HG03457 (cell line): ENCODE measurements around the gene TCTN1.
"Not testable (repeated sequence)": the region's sequence is repeated elsewhere in the genome, so short reads cannot be mapped to it uniquely, and the experiment has no call there.

ENCODE experiments used
- ATAC-seq: cut with Tn5 transposase; IDR thresholded peaks from one replicate; pipeline ENCODE4 v1.9.1; 2021; ENCODE audit warnings: moderate number of reproducible peaks; ENCODE audit not compliant: unreplicated experiment

Gene TCTN1

DNA sequence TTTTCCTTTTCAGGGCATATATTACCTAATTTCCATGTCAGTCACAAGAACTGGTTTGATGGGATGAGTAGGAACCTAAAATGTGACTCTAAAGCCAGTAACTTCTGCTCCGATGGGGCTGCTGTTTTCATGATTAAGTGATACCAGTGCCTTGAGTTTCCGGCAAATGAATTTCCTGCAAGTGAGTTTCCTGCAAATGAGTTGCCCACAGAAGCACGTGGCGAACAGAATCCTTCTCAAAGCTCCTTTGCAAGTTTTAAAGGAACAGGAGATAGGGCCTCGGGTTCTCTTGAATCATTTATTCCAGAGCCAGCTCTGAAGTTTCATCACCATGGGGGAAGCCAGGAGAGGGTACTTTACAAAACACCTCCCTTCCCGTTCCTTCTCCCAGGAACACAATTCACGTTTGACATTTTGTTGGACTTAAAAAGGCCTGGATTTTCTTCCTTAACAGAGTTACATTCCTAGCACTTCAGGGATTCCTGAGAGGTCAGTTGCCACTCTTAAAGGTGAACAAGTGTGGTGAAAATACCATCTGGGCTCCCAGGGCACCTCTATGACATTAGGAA lies 28.6 kb upstream of the TCTN1 start:
- ATAC-seq = no peak

DNA sequence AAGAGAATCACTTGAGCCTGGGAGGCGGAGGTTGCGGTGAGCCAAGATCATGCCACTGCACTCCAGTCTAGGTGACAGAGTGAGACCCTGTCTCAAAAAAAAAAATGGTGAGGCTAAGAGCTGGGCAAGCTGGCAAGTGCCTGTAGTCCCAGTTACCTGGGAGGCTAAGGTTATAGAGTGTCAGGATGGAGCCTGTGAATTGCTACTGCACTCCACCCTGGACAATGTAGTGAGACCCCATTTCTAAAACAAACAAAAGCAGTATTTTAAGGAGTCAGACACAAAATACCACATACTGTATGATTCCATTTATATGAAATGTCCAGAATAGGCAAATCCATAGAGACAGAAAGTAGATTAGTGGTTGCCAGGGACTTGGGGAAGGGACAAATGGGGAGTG lies 26.8 kb upstream of the TCTN1 start:
- not testable (repeated sequence) for ATAC-seq

DNA sequence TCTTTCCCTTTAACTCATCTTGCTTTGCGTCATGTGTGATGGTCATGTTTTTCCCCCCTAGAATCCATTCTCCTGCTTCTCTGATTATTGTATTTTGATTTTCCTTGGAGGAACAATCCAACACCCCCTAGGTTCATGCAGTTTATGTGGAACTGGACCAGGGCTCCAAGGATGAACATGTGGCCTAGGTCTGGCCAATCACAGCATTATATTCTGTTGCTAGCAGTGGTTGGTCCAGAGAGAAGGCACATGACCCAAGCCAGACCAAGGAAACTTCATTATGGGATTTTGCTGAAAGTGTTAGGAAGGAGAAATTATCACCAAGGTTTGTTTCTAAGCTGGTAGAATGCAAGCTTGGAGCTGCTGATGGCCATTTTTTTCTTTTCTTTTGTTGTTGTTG lies 23.9 kb upstream of the TCTN1 start:
- ATAC-seq = no peak

DNA sequence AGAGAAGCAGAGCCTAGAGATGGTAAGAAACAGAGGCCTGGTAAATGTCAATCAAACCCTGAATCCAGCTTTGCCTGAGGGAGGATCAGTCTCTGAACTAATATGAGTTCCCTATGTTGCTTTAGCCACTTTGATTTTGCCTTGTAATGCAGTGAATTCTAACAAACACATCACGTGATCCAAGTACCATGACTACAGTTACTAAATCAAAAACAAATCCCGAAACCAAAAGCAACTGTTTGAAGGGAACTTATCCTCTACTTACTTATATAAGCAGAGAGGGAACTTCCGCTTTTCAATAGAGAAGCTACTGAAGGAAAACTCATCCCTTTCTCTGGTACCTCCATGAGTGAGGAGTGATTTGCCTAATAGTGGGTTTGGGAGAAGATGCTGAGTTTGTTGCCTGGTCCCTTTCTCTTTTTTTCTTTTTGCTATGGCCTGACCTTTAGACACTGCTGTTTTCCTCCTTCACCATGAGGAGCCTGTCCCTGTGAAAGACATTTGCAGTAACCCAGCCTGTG lies 23.1 kb upstream of the TCTN1 start:
- ATAC-seq = peak; percentile 42

DNA sequence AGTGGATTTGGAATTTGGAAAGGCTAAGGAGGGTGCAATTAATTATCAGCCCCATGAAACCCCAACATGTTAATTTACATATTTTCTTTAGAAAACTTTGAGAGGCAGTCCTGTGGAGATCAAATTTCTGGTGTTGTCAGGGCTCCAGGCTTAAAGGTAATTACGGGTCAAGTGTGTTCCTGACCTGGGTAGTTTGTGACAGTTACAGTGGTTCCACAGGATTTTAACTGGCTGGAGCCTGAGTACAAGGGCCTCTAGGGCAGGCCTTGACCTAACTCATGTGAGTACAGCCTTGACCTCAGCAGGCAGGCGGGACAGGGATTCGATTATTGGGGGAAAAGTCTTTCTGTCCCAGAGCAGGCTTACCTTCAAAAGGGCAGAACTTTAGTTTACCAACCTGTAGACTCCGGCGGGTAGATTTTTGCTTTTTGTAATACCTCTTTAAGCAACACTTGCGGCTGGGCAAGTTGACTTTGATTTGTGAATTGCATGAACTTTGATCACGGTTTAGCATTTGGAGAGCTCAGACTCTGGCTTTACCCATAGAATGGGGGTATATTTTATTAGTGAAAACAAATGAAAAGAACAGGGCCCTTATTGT lies 22.4 kb upstream of the TCTN1 start:
- ATAC-seq = no peak

DNA sequence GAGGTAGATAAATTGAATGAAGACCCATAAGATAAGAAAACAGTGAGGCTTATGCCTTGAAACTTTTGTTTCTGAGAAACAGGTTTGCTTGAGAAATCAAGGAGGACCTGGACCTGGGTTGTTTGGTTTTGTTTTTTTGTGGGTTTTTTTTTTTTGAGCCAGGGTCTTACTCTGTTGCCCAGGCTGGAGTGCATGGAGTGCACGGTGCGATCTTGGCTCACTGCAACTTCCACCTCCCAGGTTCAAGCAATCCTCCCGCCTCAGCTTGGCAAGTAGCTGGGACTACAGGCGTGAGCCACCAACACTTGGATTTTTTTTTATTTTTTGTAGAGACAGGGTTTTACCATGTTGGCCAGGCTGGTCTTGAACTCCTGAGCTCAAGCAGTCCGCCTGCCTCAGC lies 21.9 kb upstream of the TCTN1 start:
- no peak for ATAC-seq

DNA sequence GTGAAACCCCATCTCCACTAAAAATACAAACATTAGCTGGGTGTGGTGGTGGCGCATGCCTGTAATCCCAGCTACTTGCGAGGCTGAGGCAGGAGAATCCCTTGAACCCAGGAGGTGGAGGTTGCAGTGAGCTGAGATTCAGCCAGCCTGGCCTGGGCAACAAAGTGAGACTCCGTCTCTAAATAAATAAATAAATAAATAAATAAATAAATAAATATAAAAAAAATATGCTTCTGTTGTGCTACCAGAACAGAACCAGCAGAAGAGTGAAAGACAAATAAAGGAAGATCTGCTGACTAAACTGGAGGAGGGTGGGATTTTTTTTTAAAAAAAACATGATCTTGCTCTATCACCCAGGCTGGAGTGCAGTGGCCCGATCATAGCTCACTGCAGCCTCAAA lies 21.0 kb upstream of the TCTN1 start:
- ATAC-seq = not testable (repeated sequence)

DNA sequence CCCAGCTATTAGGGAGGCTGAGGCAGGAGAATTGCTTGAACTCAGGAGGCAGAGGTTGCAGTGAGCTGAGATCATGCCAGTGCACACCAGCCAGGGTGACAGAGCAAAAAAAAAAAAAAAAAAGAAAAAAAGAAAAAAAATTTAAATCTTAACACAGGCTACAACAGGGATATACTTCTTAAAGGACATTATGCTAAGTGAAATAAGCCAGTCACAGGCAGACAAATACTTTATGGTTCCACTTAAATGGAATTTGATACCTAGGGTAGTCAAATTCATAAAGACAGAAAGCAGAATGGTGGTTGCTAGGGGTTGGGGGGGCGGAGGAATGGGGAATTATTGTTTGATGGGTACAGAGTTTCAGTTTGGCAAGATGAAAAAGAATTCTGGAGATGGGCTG lies 16.0 kb upstream of the TCTN1 start:
- no peak for ATAC-seq

GRCh38 chr12:110599334-110599733 lies 14.6 kb upstream of the TCTN1 start:
- no peak for ATAC-seq

DNA sequence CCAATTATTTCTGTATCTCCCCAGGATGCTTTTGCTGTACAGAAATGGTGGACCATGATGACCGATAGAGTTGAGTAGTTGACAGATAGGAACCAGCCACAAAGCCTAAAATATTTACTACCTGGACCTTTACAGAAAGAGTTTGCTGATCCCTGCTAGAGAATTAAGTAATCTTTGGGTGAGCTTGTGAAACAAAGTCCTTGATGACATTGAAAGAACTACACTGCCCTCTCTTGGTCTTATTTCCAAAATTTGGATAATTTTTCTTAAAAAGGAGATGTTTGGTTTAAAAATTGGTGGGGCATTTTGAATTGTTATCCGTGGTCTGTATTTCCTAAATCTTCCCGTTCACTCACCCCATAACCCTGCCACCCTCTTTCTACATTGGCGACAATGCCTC lies 13.7 kb upstream of the TCTN1 start:
- ATAC-seq = no peak

DNA sequence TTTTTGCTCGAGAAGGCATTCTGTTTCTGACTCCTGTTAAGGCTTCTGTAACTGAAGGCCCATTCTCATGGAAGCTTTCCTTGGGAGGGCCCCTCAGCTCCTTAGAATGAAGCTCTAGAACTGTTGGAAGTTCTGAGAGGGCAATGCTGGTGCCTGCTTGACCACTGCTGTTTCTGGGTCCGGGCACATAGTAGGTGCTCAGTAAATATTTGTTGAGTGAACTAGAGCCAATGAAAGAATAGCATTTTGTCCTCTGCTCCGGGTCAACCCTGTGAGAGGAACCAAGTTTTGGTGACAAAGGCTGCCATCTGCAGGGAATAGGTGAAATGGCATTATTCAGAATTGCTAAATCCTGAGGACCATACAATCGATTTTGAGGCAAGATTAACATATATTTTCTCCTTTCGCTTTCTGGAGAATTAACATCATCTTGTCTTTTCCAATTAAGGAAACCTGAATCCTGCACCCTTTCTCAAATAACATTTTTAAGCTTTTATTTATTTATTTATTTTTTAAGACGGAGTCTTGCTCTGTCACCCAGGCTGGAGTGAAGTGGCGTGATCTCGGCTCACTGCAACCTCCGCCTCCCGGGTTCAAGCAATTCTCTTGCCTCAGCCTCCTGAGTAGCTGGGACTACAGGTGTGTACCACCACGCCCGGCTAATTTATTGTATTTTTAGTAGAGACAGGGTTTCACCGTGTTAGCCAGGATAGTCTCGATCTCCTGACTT lies 11.7 kb upstream of the TCTN1 start:
- not testable (repeated sequence) for ATAC-seq

DNA sequence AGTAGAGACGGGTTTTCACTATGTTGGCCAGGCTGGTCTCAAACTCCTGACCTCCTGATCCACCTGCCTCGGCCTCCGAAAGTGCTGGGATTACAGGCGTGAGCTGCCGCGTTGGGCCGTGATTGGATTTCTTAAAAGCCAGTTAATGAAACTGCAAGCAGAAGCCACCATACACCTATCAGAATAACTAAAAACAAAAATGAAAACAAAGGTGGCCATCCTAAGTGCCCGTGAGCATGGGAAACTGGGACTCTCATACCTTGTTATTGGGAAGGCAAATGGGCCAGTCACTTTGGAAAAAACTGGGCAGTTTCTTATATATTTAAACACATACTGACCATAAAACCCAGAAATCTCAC lies 7.7 kb upstream of the TCTN1 start:
- ATAC-seq = no peak

- no peak for ATAC-seq
Measured at GRCh38 chr12:110613071-110613770, 708 bp upstream of the TCTN1 start.

GRCh38 chr12:110615171-110615570 lies 1.2 kb downstream of the TCTN1 start:
- ATAC-seq = no peak

- ATAC-seq = no peak
Measured at GRCh38 chr12:110616471-110617115, 2.7 kb downstream of the TCTN1 start.

DNA sequence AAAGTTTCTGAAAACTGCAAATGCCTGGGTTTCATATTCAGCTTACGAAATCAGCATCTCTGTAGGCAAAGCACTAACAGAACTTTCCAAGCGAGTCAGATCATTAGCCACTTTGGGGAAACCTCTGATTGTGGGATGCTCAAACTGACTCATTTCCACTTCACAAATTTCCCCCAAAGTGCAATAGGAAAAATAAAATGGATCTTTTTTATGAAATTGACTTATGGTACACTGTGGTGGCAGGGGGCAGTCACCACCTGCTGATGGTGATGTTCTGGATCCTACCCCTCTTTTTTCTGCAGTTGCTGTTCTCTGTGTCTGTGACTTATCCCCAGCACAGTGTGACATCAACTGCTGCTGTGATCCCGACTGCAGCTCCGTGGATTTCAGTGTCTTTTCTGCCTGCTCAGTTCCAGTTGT lies 5.6 kb downstream of the TCTN1 start:
- no peak for ATAC-seq

DNA sequence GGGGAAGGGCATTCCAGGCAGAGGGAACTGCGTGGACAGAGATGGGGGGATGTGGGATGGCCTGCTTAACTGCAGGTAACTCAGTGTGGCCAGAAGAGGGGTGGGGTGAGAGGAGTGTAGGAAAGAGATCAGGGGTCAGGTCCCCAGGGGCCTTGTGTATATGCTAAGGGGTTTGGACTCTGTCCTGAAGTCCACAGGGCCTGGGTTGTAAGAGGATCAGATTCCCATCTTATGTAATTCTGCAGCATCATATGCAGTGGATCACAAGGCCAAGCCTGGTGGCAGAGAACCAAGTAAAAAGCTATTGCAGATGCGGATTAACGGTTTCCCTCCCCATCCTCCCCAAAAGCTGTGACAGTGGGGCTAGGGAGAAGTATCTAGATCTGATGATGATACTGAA lies 8.7 kb downstream of the TCTN1 start:
- ATAC-seq = no peak

GRCh38 chr12:110627500-110628195 lies 13.7 kb downstream of the TCTN1 start:
- ATAC-seq = no peak

- no peak for ATAC-seq
Measured at GRCh38 chr12:110635055-110635454, 21.1 kb downstream of the TCTN1 start.

GRCh38 chr12:110636516-110636915 lies 22.6 kb downstream of the TCTN1 start:
- no peak for ATAC-seq
